Measurements from ENCODE around the gene PRRC2A. TPM values are rescaled to one million over a fixed set of nuclear protein-coding genes. Genes with fewer than 3 reads are reported as not detected.

PRRC2A gene
- polyA plus RNA-seq, 1 donor from 2014 or later: 39.9 TPM

DNA sequence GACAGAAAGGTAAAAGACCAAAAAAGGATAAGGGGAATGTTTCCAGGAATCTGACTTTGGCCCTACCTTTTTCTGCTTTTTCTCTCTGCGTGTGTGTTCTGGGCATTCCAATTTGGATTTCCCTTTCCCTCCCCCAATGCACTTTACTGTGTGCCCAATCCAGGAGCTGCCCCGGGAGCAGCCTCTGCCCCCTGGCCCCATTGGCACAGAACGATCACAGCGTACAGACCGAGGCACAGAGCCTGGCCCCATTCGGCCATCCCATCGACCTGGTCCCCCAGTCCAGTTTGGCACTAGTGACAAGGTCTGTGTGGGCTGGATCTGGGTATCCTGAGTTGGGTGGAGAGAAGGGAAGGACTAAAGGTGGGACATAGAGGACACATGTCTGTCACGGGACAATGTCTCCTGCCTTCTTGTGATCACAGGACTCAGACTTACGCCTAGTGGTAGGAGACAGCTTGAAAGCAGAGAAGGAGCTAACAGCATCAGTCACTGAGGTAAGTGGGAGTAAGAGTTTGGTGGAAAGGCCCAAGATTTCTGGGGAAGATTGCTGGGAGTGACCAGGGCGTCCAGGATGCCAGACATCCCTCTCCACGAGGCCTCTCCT is 14.6 kb downstream of the PRRC2A start:
- Histone ChIP-seq H3K9ac (ENCODE audit: low read length) (no peak overlapping the region), H3F3A (ENCODE audit: insufficient read depth, low read length, poor library complexity, severe bottlenecking) (no peaks in the 10 kb centered on the region), H3K36me3 (ENCODE audit: insufficient read depth, low read length) (no peaks in the 10 kb centered on the region), H3K79me2 (replicated peaks; ENCODE audit: insufficient read depth, low read length) (no peaks in the 10 kb centered on the region), H3K27me3 (ENCODE audit: insufficient read depth, low read depth, low read length) (no peaks in the 10 kb centered on the region), H3K27ac (ENCODE audit: low read length) (no peak overlapping the region), H3K9me2 (ENCODE audit: insufficient read depth, low read length) (no peaks in the 10 kb centered on the region), H4K20me1 (ENCODE audit: insufficient read depth) (no peaks in the 10 kb centered on the region), H2AFZ (ENCODE audit: low read depth, low read length) (no peak overlapping the region), H3K4me3 (ENCODE audit: low read length) (no peak overlapping the region), H3K9me3 (ENCODE audit: low read length) (no peaks in the 10 kb centered on the region), H3K4me2 (ENCODE audit: low read length) (no peak overlapping the region)
- no peak for TF ChIP-seq EZH2 (IDR thresholded peaks at IDR 0.05; ENCODE audit: borderline replicate concordance, insufficient read depth, low read length, poor library complexity, severe bottlenecking)
- TF ChIP-seq, protein P1, sequence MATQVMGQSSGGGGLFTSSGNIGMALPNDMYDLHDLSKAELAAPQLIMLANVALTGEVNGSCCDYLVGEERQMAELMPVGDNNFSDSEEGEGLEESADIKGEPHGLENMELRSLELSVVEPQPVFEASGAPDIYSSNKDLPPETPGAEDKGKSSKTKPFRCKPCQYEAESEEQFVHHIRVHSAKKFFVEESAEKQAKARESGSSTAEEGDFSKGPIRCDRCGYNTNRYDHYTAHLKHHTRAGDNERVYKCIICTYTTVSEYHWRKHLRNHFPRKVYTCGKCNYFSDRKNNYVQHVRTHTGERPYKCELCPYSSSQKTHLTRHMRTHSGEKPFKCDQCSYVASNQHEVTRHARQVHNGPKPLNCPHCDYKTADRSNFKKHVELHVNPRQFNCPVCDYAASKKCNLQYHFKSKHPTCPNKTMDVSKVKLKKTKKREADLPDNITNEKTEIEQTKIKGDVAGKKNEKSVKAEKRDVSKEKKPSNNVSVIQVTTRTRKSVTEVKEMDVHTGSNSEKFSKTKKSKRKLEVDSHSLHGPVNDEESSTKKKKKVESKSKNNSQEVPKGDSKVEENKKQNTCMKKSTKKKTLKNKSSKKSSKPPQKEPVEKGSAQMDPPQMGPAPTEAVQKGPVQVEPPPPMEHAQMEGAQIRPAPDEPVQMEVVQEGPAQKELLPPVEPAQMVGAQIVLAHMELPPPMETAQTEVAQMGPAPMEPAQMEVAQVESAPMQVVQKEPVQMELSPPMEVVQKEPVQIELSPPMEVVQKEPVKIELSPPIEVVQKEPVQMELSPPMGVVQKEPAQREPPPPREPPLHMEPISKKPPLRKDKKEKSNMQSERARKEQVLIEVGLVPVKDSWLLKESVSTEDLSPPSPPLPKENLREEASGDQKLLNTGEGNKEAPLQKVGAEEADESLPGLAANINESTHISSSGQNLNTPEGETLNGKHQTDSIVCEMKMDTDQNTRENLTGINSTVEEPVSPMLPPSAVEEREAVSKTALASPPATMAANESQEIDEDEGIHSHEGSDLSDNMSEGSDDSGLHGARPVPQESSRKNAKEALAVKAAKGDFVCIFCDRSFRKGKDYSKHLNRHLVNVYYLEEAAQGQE (IDR thresholded peaks at IDR 0.05; ENCODE audit: borderline replicate concordance): no peak
- TF ChIP-seq, protein P2, sequence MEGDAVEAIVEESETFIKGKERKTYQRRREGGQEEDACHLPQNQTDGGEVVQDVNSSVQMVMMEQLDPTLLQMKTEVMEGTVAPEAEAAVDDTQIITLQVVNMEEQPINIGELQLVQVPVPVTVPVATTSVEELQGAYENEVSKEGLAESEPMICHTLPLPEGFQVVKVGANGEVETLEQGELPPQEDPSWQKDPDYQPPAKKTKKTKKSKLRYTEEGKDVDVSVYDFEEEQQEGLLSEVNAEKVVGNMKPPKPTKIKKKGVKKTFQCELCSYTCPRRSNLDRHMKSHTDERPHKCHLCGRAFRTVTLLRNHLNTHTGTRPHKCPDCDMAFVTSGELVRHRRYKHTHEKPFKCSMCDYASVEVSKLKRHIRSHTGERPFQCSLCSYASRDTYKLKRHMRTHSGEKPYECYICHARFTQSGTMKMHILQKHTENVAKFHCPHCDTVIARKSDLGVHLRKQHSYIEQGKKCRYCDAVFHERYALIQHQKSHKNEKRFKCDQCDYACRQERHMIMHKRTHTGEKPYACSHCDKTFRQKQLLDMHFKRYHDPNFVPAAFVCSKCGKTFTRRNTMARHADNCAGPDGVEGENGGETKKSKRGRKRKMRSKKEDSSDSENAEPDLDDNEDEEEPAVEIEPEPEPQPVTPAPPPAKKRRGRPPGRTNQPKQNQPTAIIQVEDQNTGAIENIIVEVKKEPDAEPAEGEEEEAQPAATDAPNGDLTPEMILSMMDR (IDR thresholded peaks at IDR 0.05; ENCODE audit: poor library complexity, severe bottlenecking): no peak
- no peak for TF ChIP-seq EP300 (conservative IDR thresholded peaks at IDR 0.05; ENCODE audit: poor library complexity, severe bottlenecking)
- no peak for TF ChIP-seq MXI1 (conservative IDR thresholded peaks at IDR 0.05; ENCODE audit: poor library complexity, severe bottlenecking)

DNA sequence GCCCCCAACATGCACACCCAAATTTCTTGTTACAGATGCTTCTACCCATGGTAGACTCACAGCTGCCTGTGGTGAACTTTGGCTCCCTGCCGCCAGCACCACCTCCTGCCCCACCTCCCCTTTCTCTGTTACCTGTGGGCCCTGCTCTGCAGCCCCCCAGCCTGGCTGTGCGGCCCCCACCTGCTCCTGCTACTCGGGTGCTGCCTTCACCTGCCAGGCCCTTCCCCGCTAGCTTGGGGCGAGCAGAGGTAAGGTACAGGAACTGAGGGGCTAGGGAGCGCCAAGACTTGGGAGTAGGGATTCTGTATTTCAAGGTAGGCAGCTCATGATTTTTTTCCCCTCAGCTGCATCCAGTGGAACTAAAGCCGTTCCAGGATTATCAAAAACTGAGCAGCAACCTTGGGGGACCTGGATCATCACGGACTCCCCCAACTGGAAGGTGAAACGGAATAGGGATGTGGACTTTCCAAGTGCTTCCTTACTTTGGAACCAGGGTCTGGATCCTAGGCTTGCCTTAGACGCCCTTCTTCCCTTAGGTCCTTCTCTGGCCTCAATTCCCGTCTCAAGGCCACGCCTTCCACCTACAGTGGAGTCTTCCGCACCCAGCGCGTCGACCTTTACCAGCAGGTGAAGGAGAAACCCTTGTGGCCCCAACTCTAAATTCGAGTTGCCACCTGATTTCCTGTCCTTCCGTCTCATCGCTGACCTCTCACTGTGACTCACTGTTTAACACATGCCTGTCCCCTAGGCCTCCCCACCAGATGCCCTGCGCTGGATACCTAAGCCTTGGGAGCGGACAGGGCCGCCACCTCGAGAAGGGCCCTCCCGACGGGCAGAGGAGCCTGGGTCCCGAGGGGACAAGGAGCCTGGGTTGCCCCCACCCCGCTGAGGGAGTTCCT is 16.4 kb downstream of the PRRC2A start:
- no peaks in the 10 kb centered on the region for H3F3A ChIP-seq (ENCODE audit: insufficient read depth, low read length, poor library complexity, severe bottlenecking)
- no peak overlapping the region for H3K4me2 ChIP-seq (ENCODE audit: low read length)
- H3K27me3 ChIP-seq (ENCODE audit: insufficient read depth, low read depth, low read length): no peaks in the 10 kb centered on the region
- H3K79me2 ChIP-seq (replicated peaks; ENCODE audit: insufficient read depth, low read length): no peaks in the 10 kb centered on the region
- no peaks in the 10 kb centered on the region for H3K9me2 ChIP-seq (ENCODE audit: insufficient read depth, low read length)
- no peaks in the 10 kb centered on the region for H3K36me3 ChIP-seq (ENCODE audit: insufficient read depth, low read length)
- H3K4me3 ChIP-seq (ENCODE audit: low read length): no peak overlapping the region
- no peaks in the 10 kb centered on the region for H3K9me3 ChIP-seq (ENCODE audit: low read length)
- H3K9ac ChIP-seq (ENCODE audit: low read length): no peak overlapping the region
- H3K27ac ChIP-seq (ENCODE audit: low read length): no peak overlapping the region
- no peak overlapping the region for H2AFZ ChIP-seq (ENCODE audit: low read depth, low read length)
- H4K20me1 ChIP-seq (ENCODE audit: insufficient read depth): no peaks in the 10 kb centered on the region
- no peak for TF ChIP-seq RAD21 (conservative IDR thresholded peaks at IDR 0.05)
- TF ChIP-seq EP300 (conservative IDR thresholded peaks at IDR 0.05; ENCODE audit: poor library complexity, severe bottlenecking): no peak
- TF ChIP-seq TAF1 (IDR thresholded peaks at IDR 0.05; ENCODE audit: low read depth): no peak
- TF ChIP-seq, protein P2 (IDR thresholded peaks at IDR 0.05; ENCODE audit: poor library complexity, severe bottlenecking): no peak
- TF ChIP-seq POLR2AphosphoS5 (IDR thresholded peaks at IDR 0.05): no peak
- TF ChIP-seq MXI1 (conservative IDR thresholded peaks at IDR 0.05; ENCODE audit: poor library complexity, severe bottlenecking): no peak
- TF ChIP-seq, protein P1 (IDR thresholded peaks at IDR 0.05; ENCODE audit: borderline replicate concordance): no peak
- TF ChIP-seq SMC3 (conservative IDR thresholded peaks at IDR 0.05; ENCODE audit: poor library complexity): no peak
- no peak for TF ChIP-seq EZH2 (IDR thresholded peaks at IDR 0.05; ENCODE audit: borderline replicate concordance, insufficient read depth, low read length, poor library complexity, severe bottlenecking)

All from neural cell (in vitro differentiated cells).